Hematopoietic multipotent progenitor cell (in vitro differentiated cells): Measurements from ENCODE around the gene PTH2R. TPM values are rescaled to one million over a fixed set of nuclear protein-coding genes. Genes with fewer than 3 reads are reported as not detected.
A peak's percentile ranks its signal among the peaks of the same experiment; 100 is the strongest.
"Not testable (repeated sequence)": the region's sequence is repeated elsewhere in the genome, so short reads cannot be mapped to it uniquely, and the experiment has no call there.

ENCODE experiments used
- DNase-seq, 3 donors: peaks; one replicate each; pipeline ENCODE4 v3.0.0-alpha.2; 2011 to 2015; ENCODE audit warnings: low read depth in 2 of 3, low spot score in 2 of 3
- total RNA-seq: library from RNA; depleted of rRNA; stranded (reverse); fragments of >200 nt; gene quantifications from one replicate; pipeline ENCODE4 v1.2.3, GENCODE V29; 2012

Gene PTH2R
- total RNA-seq, 1 donor = 1.1 TPM

DNA sequence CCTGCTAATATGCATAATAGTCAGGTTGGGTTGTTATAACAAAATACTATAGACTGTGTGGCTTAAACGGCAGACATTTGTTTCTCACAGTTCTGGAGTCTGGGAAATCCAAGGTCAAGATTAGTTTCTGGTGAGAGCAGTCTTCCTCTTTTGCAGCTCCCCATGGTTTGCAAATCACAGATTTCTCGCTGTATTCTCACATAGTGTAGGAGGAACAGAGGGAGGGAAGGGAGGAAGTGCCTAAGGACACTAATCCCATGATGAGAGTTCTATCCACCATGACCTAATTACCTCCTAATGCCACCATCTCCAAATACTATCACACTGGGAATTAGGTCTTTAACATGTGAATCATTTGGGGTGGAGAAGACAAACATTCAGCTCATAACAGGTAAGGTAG lies 20.1 kb upstream of the PTH2R start:
- DNase-seq = no peak

- no peak for DNase-seq
Measured at GRCh38 chr2:208389940-208390339, 16.7 kb upstream of the PTH2R start.

DNA sequence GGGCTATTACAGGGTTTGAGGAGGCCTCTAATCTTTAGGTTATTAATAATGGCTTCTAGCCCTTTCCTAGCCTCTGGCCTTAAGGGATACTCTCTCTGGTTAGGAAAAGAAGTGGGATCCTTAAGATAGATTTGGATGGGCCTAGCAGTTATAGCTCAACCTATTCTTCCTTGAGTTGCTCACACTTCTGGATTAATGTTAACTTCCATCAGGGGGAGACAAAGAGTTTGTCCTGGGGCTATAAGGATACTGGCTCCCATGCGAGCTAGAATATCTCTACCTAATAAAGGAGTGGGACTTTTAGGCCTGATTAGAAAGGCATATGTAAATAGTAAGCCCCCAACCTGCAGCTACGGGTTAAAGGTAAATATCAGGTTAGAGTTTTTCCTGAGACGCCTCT lies 14.3 kb upstream of the PTH2R start:
- DNase-seq = no peak

- not testable (repeated sequence) for DNase-seq
Measured at GRCh38 chr2:208396796-208397195, 9.8 kb upstream of the PTH2R start.

DNA sequence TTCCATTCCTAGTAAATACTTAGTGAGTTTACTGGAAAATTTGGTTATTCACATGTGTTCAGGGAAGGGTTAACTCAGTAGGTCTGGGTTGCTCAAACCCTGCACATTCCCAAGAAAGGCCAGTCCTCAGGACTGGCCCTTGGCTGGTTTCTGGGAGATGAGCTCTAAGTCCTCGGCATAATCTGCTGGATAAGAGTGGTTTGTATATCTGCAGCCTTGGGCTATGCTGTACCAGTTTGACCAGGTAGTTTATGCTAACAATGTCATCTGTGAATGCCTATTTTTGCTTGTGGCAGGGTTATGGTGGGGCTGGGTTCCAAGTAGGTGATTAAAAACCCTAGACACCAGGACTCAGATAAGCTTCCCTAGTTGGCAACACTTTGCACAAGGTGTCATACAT lies 7.4 kb upstream of the PTH2R start:
- DNase-seq = no peak

- peak in 2 of 3 donors; percentile 43 to 56 for DNase-seq
Measured at GRCh38 chr2:208407667-208408066, 1.1 kb downstream of the PTH2R start.

DNA sequence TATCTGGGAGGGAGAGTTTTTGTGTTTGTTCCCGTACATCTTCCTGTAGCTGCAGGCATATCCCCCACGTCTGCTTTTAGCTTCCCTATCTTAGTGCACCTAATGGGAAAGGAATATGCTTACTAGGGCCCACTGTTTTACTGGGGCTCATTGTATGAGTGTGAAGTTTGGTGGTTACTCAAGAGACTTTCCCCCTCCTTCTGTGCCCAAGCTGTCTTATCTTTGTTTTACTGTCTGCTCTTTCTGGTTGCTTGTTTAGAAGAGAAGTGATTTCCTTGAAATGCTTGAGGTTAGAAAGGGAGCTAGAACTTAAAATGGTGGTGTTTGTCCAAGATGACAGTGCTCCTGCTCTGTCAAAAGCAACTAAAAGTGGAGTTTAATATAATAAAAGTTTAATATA lies 7.3 kb downstream of the PTH2R start:
- DNase-seq = no peak

DNA sequence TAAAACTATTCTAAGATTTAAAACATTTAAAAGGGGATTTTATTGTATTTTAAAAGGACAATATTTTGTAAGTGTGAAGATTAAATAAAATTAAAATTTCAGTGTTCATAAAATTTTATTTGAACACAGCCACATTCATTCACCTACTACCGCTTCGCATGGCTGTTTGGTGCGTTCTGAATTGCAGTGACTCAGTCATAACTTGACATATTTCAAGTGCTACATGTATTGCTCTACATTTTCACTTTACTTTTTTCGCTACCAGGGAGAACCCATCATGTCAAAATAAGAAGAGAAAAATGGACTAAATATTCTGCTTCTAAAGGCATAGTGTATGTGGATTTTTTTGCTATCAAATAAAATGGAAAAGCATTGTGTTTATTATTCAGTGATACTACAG lies 8.7 kb downstream of the PTH2R start:
- no peak for DNase-seq

DNA sequence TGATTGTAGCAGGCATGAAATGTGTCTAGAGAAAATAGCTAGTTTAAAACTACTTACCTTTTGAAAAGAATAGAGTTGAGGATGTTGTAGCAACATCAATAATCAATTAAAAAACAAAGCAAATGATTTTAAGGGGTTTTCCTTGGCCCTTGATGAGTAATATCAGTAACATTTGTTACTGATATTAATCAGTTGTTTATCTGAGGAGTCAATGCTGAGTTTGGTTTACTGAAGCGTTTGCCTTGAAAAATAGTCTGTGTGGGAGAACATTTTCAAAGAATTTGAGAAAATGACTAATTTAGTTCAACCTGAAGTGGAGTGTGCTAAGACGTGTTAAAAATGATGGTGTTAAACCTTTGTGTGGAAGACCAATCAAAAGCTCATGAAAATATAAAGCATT lies 9.3 kb downstream of the PTH2R start:
- DNase-seq = no peak

DNA sequence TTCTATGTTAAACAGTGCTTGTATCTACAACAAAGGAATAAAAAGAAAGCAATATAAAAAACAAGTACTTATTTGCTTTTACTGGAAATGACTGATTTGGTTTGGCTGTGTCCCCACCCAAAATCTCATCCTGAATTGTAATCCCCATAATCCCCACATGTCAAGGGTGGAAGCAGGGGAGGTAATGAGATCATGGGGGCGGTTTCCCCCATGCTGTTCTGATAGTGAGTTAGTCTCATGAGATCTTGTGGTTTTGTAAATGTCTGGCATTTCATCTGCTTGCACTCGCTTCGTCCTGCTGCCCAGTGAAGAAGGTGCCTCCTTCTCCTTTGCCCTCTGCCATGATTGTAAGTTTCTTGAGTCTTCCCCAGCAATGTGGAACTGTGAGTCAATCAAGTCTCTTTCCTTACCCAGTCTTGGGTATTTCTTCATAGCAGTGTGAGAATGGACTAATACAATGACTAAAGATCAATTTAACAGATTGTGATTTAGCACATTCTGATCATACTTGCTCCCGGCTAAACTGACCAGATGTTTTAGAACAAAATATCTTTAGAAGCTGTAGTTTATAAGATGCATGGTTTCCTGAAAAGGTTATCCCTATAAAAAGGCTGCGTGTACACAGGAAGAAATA lies 19.9 kb downstream of the PTH2R start:
- no peak for DNase-seq

GRCh38 chr2:208437755-208438154 lies 31.2 kb downstream of the PTH2R start:
- no peak for DNase-seq

GRCh38 chr2:208440716-208441115 lies 34.1 kb downstream of the PTH2R start:
- DNase-seq = no peak

- DNase-seq = no peak
Measured at GRCh38 chr2:208441951-208442350, 35.4 kb downstream of the PTH2R start.

GRCh38 chr2:208447447-208447846 lies 40.9 kb downstream of the PTH2R start:
- DNase-seq = not testable (repeated sequence)

GRCh38 chr2:208451061-208451460 lies 44.5 kb downstream of the PTH2R start:
- DNase-seq = peak in 1 of 3 donors; percentile 39

DNA sequence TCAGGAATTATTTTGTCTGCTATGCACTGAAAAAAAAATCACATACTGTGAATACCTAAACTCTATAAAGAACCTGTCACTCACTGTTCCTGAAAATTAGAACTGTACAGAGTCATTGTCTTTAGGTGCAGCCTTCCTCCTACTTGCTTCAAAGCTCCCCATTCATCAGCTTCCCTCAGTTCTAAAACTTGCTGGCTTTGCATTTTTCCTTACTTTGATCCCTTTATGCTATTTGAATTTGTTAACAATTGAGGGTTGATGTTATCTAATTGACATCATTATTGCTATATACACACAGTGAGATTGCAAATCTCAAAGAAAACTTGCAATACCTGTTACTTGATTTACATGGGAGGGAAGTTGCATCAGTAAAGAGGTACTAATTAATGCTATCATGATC lies 48.3 kb downstream of the PTH2R start:
- no peak for DNase-seq

- DNase-seq = no peak
Measured at GRCh38 chr2:208463721-208464120, 57.1 kb downstream of the PTH2R start.

DNA sequence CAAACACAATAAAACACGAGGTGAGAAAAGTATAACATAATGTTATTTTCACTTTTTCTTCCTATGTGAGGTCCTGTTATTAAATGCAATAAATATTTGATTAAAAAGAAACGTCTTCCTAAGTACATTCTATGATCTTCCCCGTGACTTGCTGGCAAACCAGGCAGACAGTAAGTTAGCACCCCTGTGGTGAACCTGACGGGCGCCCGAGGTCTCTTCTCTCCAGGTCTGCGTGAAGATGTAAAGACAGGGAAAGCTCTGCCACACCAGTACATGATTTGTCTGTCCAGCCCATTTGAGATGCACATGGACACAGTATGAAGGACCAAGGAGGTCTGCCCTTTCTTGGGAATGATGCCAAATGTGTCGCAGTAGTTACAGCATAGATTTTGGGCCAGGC lies 57.6 kb downstream of the PTH2R start:
- no peak for DNase-seq

DNA sequence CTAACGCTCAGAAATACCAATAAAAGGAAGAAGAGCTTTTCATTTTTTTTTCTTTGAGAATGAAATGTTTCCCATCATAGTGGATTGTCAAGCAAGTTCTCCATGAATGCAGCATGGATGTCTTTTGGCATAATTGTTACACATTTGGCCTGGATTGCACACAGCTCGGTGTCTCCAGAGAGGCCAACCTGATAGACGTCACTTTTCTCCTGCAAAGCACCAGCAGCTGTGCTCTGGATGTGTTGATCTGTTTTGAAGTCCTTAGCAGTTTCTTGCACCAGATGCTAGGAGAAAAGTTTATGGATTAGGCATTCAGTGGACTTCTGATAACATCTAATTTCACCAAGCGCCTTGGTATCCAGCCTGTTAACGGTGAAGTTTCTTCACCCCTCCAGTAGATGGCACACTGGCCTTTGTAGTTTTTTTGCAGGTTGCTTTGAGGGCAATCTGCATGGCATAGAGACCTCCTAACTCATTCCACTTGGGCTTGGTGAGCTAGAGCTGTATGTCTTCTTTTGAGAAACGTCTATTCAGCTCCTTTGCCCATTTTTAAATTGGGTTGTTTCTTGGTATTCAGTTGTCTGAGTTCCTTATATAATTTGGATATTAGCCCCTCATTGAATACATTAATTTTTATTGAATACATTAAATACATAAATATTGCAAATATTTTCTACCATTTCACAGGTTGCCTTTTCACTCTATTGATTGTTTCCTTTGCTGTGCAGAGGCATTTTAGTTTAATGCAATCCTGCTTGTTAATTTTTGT lies 59.7 kb downstream of the PTH2R start:
- DNase-seq = peak in 2 of 3 donors; percentile 48 to 84

GRCh38 chr2:208466920-208467298 lies 60.3 kb downstream of the PTH2R start:
- no peak for DNase-seq

DNA sequence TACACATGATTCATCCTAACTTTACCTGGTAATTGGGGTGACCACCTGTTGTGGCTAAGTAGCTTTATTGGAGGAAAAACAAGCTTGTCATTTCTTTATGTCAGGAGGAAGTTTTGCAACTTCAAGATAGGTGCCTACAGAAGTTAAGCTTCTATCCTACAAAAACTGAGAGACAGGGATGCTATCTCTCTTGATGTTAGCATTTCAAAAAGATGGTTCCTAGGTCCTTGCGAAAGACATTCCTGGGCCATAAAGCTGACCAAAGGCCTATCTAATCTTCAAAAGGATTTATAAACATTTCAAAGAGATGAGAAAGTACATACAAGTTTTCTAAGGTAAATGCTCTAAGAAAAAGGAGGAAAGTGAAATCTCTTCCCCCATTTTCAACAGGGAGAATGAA lies 61.0 kb downstream of the PTH2R start:
- DNase-seq = no peak

- DNase-seq = no peak
Measured at GRCh38 chr2:208477741-208478140, 71.1 kb downstream of the PTH2R start.
